Adrenal gland (tissue), 12 donors: ENCODE results near the gene RPL36AL. TPM values are rescaled to one million over a fixed set of nuclear protein-coding genes. Genes with fewer than 3 reads are reported as not detected.

ENCODE experiments used
- DNase-seq, 7 donors: peaks; one replicate each; pipeline ENCODE4 v3.0.0-alpha.2; 2019 to 2020
- H3K27ac ChIP-seq, 5 donors: fragments of 200-600 bp; sonication (generic) in 4 of 5; 1 replicate in 3 of 5; 2 replicates in 2 of 5; pipeline versions ENCODE4 v1.5.1 to v1.8.0; 2016 to 2020; ENCODE audit warnings: mild to moderate bottlenecking in 1 of 5
- H3K27me3 ChIP-seq: fragments of 200-600 bp; 2 replicates; pipeline ENCODE4 v1.8.0; 2021
- H3K36me3 ChIP-seq, 2 donors: fragments of 200-600 bp; replicated peaks in 1 of 2; 1 replicate in 1 of 2; 2 replicates in 1 of 2; pipeline versions ENCODE4 v1.5.1 to v1.8.0; 2018 to 2022
- H3K4me1 ChIP-seq, 2 donors: fragments of 200-600 bp; replicated peaks in 1 of 2; 1 replicate in 1 of 2; 2 replicates in 1 of 2; pipeline versions ENCODE4 v1.5.1 to v1.8.0; 2018 to 2021
- H3K4me3 ChIP-seq, 4 donors: fragments of 200-600 bp; sonication (generic) in 3 of 4; one replicate each; pipeline ENCODE4 v1.5.1; 2016 to 2018
- H3K9me3 ChIP-seq, 3 donors: fragments of 200-600 bp; sonication (generic) in 1 of 3; replicated peaks in 1 of 3; 1 replicate in 2 of 3; 2 replicates in 1 of 3; pipeline versions ENCODE4 v1.5.1 to v1.8.0; 2016 to 2021
- POLR2A ChIP-seq, 2 donors: fragments of 450-650 bp; IDR thresholded peaks; one replicate each; pipeline ENCODE4 v1.6.1; 2017; ENCODE audit warnings: antibody characterized with exemption in 2 of 2, mild to moderate bottlenecking in 2 of 2, moderate library complexity in 1 of 2
- WGBS, 4 donors: extraction: QIAGEN DNeasy Blood & Tissue Kit in 2 of 4; methylation state at CpG; one replicate each; pipeline versions ENCODE4 v1.1.5 to v1.1.7; 2013 to 2017; 5-methylcytosine and 5-hydroxymethylcytosine counted together
- intact Hi-C, 2 donors: fragments of 100-400 bp; cut with DNase I; formaldehyde crosslinking; loops; one replicate each; pipeline versions ENCODE4 v1.14.1 to v1.15.0; 2022 to 2023
- polyA plus RNA-seq, 3 donors: library from polyadenylated mRNA; stranded (reverse); fragments of 200-250 nt in 2 of 3; fragments of 350-450 nt in 1 of 3; fragmentation: Illumina TruSeq in 1 of 3; extraction: RNeasy Lipid Tissue Mini Kit (QIAGEN cat#74804) in 1 of 3; gene quantifications; one replicate each; pipeline ENCODE4 v1.2.3, GENCODE V29; 2013 to 2014
- small RNA-seq, 2 donors: library from RNA; depleted of rRNA; stranded (forward); fragments of <200 nt; gene quantifications; one replicate each; pipeline ENCODE3, GENCODE V24; 2016
- total RNA-seq, 9 donors: library from RNA; depleted of rRNA in 4 of 9; stranded (reverse); fragments of >200 nt in 4 of 9; fragments of 120-200 nt in 1 of 9; fragmentation: NEBNext Ultra II Directional in 1 of 9; extraction: Animal tissue kit (Norgen Biotek cat#: 25700) in 1 of 9; gene quantifications; one replicate each; pipeline versions ENCODE4 v1.1.0 to v1.2.4, GENCODE V29; 2013 to 2023
- TF ChIP-seq, protein P1 (sequence below), 6 experiments: fragments of 450-650 bp in 4 of 6; fragments of 200-600 bp in 2 of 6; sonication (generic) in 1 of 6; IDR thresholded peaks; 1 replicate in 5 of 6; 2 replicates in 1 of 6; pipeline versions ENCODE4 v1.5.1 to v1.8.0; 2016 to 2021; ENCODE audit warnings: antibody characterized with exemption in 6 of 6, mild to moderate bottlenecking in 2 of 6, moderate library complexity in 1 of 6
- donor health status: healthy with polysubstance abuse.
- donor health status: Bipolar disorder and iron deficiency.
- donor health status: DM: yes; HTN: yes; CAD: no.
- donor health status: DM: no; HTN: no; CAD: no.
- donor health status: DM: no; HTN: no; CAD: no.
- donor health status: DM: yes; HTN: yes; CAD: no.

Gene RPL36AL
- total and polyA plus RNA-seq, 12 donors = 191 to 705 (median 279) TPM

DNA sequence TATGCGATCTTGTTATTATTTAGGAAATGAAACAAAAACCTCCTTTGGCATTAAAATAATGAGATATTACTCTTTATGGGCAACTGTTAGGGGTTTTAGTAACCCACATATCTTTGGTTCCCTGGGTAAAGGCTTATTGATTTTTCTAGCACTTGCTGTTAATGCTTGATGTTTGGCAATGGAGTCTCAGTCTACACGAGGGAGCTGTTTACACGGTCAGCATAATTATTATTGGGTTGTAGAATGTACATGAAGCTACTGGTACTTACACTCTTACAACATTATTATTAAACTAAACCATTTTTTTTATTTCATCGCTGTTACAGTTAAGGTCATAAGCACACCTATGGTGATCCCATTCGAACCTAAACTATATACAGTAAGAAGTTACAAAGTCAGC is 46.4 kb downstream of the RPL36AL start:
- 91 to 96% (median 93%) methylated on average over 5 of the region's 5 CpGs for whole genome bisulfite sequencing, 4 donors
- no peaks in the 10 kb centered on the region for H3K36me3 ChIP-seq
- intact Hi-C loops = no loop called here
- no peak overlapping the region for H3K4me3 ChIP-seq
- DNase-seq = no peak
- TF ChIP-seq POLR2A (IDR thresholded peaks at IDR 0.05) = no peak
- TF ChIP-seq, protein P1, sequence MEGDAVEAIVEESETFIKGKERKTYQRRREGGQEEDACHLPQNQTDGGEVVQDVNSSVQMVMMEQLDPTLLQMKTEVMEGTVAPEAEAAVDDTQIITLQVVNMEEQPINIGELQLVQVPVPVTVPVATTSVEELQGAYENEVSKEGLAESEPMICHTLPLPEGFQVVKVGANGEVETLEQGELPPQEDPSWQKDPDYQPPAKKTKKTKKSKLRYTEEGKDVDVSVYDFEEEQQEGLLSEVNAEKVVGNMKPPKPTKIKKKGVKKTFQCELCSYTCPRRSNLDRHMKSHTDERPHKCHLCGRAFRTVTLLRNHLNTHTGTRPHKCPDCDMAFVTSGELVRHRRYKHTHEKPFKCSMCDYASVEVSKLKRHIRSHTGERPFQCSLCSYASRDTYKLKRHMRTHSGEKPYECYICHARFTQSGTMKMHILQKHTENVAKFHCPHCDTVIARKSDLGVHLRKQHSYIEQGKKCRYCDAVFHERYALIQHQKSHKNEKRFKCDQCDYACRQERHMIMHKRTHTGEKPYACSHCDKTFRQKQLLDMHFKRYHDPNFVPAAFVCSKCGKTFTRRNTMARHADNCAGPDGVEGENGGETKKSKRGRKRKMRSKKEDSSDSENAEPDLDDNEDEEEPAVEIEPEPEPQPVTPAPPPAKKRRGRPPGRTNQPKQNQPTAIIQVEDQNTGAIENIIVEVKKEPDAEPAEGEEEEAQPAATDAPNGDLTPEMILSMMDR (IDR thresholded peaks at IDR 0.05) = no peak
- H3K27me3 ChIP-seq = no peaks in the 10 kb centered on the region
- H3K4me1 ChIP-seq = peaks cover 0 to 7% of the 10 kb centered on the region in 2 donors
- H3K27ac ChIP-seq = no peak overlapping the region
- H3K9me3 ChIP-seq = no peaks in the 10 kb centered on the region

DNA sequence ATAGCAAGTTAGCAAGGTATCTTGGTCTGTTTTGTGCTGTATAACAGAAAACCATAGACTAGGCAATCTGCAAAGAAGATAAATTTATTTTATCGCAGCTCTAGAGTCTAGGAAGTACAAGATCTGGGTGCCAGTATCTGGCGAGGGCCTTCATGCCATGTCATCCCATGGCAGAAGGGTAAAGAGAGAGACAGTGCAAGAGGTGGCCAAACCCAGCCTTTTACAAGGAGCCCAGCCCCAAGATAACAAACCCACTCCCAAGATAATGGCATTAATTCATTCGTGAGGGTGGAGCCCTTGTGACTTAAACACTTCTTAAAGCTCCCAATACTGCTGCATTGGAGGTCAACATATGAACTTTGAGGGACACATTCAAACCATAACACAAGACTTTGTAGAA is 51.1 kb downstream of the RPL36AL start:
- Histone ChIP-seq H3K9me3 (no peaks in the 10 kb centered on the region), H3K27ac (no peak overlapping the region), H3K36me3 (no peaks in the 10 kb centered on the region), H3K4me3 (no peak overlapping the region), H3K4me1 (no peaks in the 10 kb centered on the region), H3K27me3 (no peaks in the 10 kb centered on the region)
- intact Hi-C loops = no loop called here
- TF ChIP-seq, protein P1 (IDR thresholded peaks at IDR 0.05) = no peak
- TF ChIP-seq POLR2A (IDR thresholded peaks at IDR 0.05) = no peak
- WGBS, 4 donors = 82 to 93% (median 88%) methylated on average over 3 of the region's 3 CpGs
- no peak for DNase-seq

Small RNAs within 50 kb of the gene (small RNA-seq; reads per million reads assigned to genes)
- gene AL139099.3 = 0 reads per million in 2 donors
- 0 reads per million in 2 donors for gene AL139099.4
- 0 reads per million in 2 donors for gene RF00019

Other genes with a start within 250 kb of the RPL36AL start
- 1,000 to 10,000 TPM; 1,022 to 6,627 (median 1,430) TPM for gene RPS29, start 34.2 kb downstream of the RPL36AL start, total RNA-seq
- gene RPS29, start 34.2 kb downstream of the RPL36AL start, polyA plus RNA-seq = 1,000 to 10,000 TPM in 2 of 3 donors, 100 to 1,000 TPM in 1; 922 to 1,466 (median 1,304) TPM
- 10 to 100 TPM in 5 of 9 donors, 1 to 10 TPM in 4; 7.4 to 20.9 (median 10.5) TPM for gene LRR1, start 21.7 kb downstream of the RPL36AL start, total RNA-seq
- 10 to 100 TPM in 1 of 3 donors, 1 to 10 TPM in 2; 4.7 to 10.3 (median 5.7) TPM for gene LRR1, start 21.7 kb downstream of the RPL36AL start, polyA plus RNA-seq
- 10 to 100 TPM; 35.8 to 87.8 (median 53.0) TPM for gene MGAT2, start 173 bp upstream of the RPL36AL start, total RNA-seq
- gene MGAT2, start 173 bp upstream of the RPL36AL start, polyA plus RNA-seq = 10 to 100 TPM; 10.3 to 76.1 (median 15.2) TPM
- 10 to 100 TPM in 3 of 9 donors, 1 to 10 TPM in 6; 6.9 to 11.7 (median 9.4) TPM for gene DNAAF2, start 14.6 kb upstream of the RPL36AL start, total RNA-seq
- 1 to 10 TPM; 4.2 to 5.4 (median 4.2) TPM for gene DNAAF2, start 14.6 kb upstream of the RPL36AL start, polyA plus RNA-seq
- 10 to 100 TPM in 1 of 9 donors, 1 to 10 TPM in 6, under 1 TPM in 2; 0.95 to 10.4 (median 1.5) TPM for gene POLE2, start 67.6 kb upstream of the RPL36AL start, total RNA-seq
- 1 to 10 TPM; 2.2 to 4.4 (median 2.6) TPM for gene POLE2, start 67.6 kb upstream of the RPL36AL start, polyA plus RNA-seq
- 1 to 10 TPM; 1.9 to 9.9 (median 5.9) TPM for gene KLHDC1, start 72.5 kb upstream of the RPL36AL start, total RNA-seq
- gene KLHDC1, start 72.5 kb upstream of the RPL36AL start, polyA plus RNA-seq = 1 to 10 TPM; 3.1 to 3.4 (median 3.2) TPM
- gene KLHDC2, start 147.5 kb upstream of the RPL36AL start, total RNA-seq = 100 to 1,000 TPM in 1 of 9 donors, 10 to 100 TPM in 8; 54.3 to 134 (median 68.8) TPM
- gene KLHDC2, start 147.5 kb upstream of the RPL36AL start, polyA plus RNA-seq = 10 to 100 TPM; 43.1 to 74.2 (median 43.4) TPM
- 10 to 100 TPM; 14.8 to 94.1 (median 54.5) TPM for gene NEMF, start 232.2 kb upstream of the RPL36AL start, total RNA-seq
- 10 to 100 TPM; 28.1 to 88.3 (median 60.7) TPM for gene NEMF, start 232.2 kb upstream of the RPL36AL start, polyA plus RNA-seq